GM23338 (cell line): ENCODE measurements around the gene PIAS1. TPM values are rescaled to one million over a fixed set of nuclear protein-coding genes. Genes with fewer than 3 reads are reported as not detected.

Experiments
- ATAC-seq: fragments of 200-7000 bp; cut with Tn5 transposase; 3 replicates; pipeline ENCODE4 v1.9.1; 2020
- DNase-seq: peaks from one replicate; pipeline ENCODE4 v3.0.0-alpha.2; 2015; ENCODE audit warnings: low spot score
- H2AFZ ChIP-seq: fragments of 200-600 bp; sonication (generic); 2 replicates; pipeline ENCODE4 v1.8.0; 2016; ENCODE audit warnings: antibody characterized with exemption, mild to moderate bottlenecking, moderate library complexity
- H3F3A ChIP-seq: fragments of 200-600 bp; sonication (generic); replicated peaks from 2 replicates; pipeline ENCODE4 v1.8.0; 2017; ENCODE audit warnings: antibody characterized with exemption, mixed run types, low read depth
- H3K27ac ChIP-seq: fragments of 200-600 bp; sonication (generic); 2 replicates; pipeline ENCODE4 v1.6.1; 2016; ENCODE audit warnings: low read depth
- H3K27me3 ChIP-seq: fragments of 200-600 bp; sonication (generic); 2 replicates; pipeline ENCODE4 v1.8.0; 2016; ENCODE audit warnings: mild to moderate bottlenecking, mixed run types, moderate library complexity; ENCODE audit not compliant: insufficient read depth
- H3K36me3 ChIP-seq: fragments of 200-600 bp; sonication (generic); 2 replicates; pipeline ENCODE4 v1.8.0; 2016; ENCODE audit warnings: mild to moderate bottlenecking; ENCODE audit not compliant: insufficient read depth
- H3K4me1 ChIP-seq: fragments of 200-600 bp; sonication (generic); 2 replicates; pipeline ENCODE4 v1.8.0; 2016; ENCODE audit warnings: mild to moderate bottlenecking, moderate library complexity; ENCODE audit not compliant: insufficient read depth
- H3K4me2 ChIP-seq: fragments of 200-600 bp; sonication (generic); 2 replicates; pipeline ENCODE4 v1.7.1; 2017; ENCODE audit warnings: mixed run types
- H3K4me3 ChIP-seq: fragments of 200-600 bp; sonication (generic); 2 replicates; pipeline ENCODE4 v1.6.1; 2016; ENCODE audit warnings: mixed run types
- H3K79me2 ChIP-seq: fragments of 200-600 bp; sonication (generic); replicated peaks from 2 replicates; pipeline ENCODE4 v1.8.0; 2017; ENCODE audit warnings: mild to moderate bottlenecking; ENCODE audit not compliant: insufficient read depth
- H3K9me2 ChIP-seq: fragments of 200-600 bp; sonication (generic); 2 replicates; pipeline ENCODE4 v1.8.0; 2017; ENCODE audit not compliant: insufficient read depth
- H4K20me1 ChIP-seq: fragments of 200-600 bp; sonication (generic); replicated peaks from 2 replicates; pipeline ENCODE4 v1.8.0; 2017; ENCODE audit warnings: mild to moderate bottlenecking; ENCODE audit not compliant: insufficient read depth
- H3K27ac Mint-ChIP-seq: 2 replicates; pipeline ENCODE4 v1.8.0; 2020; ENCODE audit warnings: inconsistent platforms, mild to moderate bottlenecking, moderate library complexity, mixed read lengths
- H3K27me3 Mint-ChIP-seq: 3 replicates; pipeline ENCODE4 v1.8.0; 2022; ENCODE audit warnings: low read depth, mild to moderate bottlenecking, moderate library complexity, mixed read lengths, inconsistent platforms; ENCODE audit not compliant: insufficient read depth, poor library complexity
- H3K36me3 Mint-ChIP-seq: 3 replicates; pipeline ENCODE4 v1.8.0; 2021; ENCODE audit warnings: low read depth, mild to moderate bottlenecking, inconsistent platforms, moderate library complexity, mixed read lengths
- H3K4me1 Mint-ChIP-seq: 3 replicates; pipeline ENCODE4 v1.8.0; 2020; ENCODE audit warnings: mild to moderate bottlenecking, inconsistent platforms, mixed read lengths
- H3K4me3 Mint-ChIP-seq: 3 replicates; pipeline ENCODE4 v1.8.0; 2021; ENCODE audit warnings: moderate library complexity, mild to moderate bottlenecking, inconsistent platforms, mixed read lengths
- H3K9me3 Mint-ChIP-seq: 3 replicates; pipeline ENCODE4 v1.8.0; 2020; ENCODE audit warnings: moderate library complexity, mild to moderate bottlenecking, inconsistent platforms, mixed read lengths
- CREB1 ChIP-seq: fragments of 250-450 bp; sonication (Bioruptor Pico); IDR thresholded peaks from 2 replicates; pipeline ENCODE4 v1.5.0; 2020; ENCODE audit warnings: low read depth, mild to moderate bottlenecking, moderate library complexity
- CTCF ChIP-seq, 2 experiments: fragments of 200-600 bp in 1 of 2; sonication (generic) in 1 of 2; conservative IDR thresholded peaks; 2 replicates each; pipeline versions ENCODE4 v1.5.1 to v1.6.1; 2016 to 2017; ENCODE audit warnings: antibody characterized with exemption in 2 of 2, low read depth in 2 of 2, mild to moderate bottlenecking in 2 of 2, moderate library complexity in 1 of 2
- ETS1 ChIP-seq: IDR thresholded peaks from 2 replicates; pipeline ENCODE4 v1.6.1; 2016; ENCODE audit warnings: antibody characterized with exemption
- EZH2 ChIP-seq: fragments of 200-600 bp; sonication (generic); IDR thresholded peaks from one replicate; pipeline ENCODE4 v1.8.0; 2017; ENCODE audit warnings: antibody characterized with exemption, mild to moderate bottlenecking, low read depth; ENCODE audit not compliant: unreplicated experiment
- EZH2phosphoT487 ChIP-seq: fragments of 200-600 bp; sonication (generic); IDR thresholded peaks from one replicate; pipeline ENCODE4 v1.8.1; 2018; ENCODE audit warnings: antibody characterized with exemption; ENCODE audit not compliant: unreplicated experiment
- JUNB ChIP-seq: IDR thresholded peaks from one replicate; pipeline ENCODE4 v1.6.1; 2016; ENCODE audit warnings: antibody characterized with exemption; ENCODE audit not compliant: unreplicated experiment
- NANOG ChIP-seq: IDR thresholded peaks from 2 replicates; pipeline ENCODE4 v1.6.1; 2016; ENCODE audit warnings: antibody characterized with exemption, borderline replicate concordance
- POLR2AphosphoS5 ChIP-seq: IDR thresholded peaks from 2 replicates; pipeline ENCODE4 v1.6.1; 2016; ENCODE audit warnings: antibody characterized with exemption, low read depth
- REST ChIP-seq: IDR thresholded peaks from one replicate; pipeline ENCODE4 v1.6.1; 2018; ENCODE audit warnings: antibody characterized with exemption; ENCODE audit not compliant: unreplicated experiment
- ZNF114 ChIP-seq: fragments of 250-450 bp; sonication (Bioruptor Pico); IDR thresholded peaks from 2 replicates; pipeline ENCODE4 v1.5.0; 2020; ENCODE audit warnings: mild to moderate bottlenecking, moderate library complexity
- ZNF331 ChIP-seq: fragments of 250-450 bp; sonication (Bioruptor Pico); IDR thresholded peaks from 2 replicates; pipeline ENCODE4 v1.5.0; 2020; ENCODE audit warnings: low read depth, mild to moderate bottlenecking, moderate library complexity
- ZNF462 ChIP-seq: fragments of 250-450 bp; sonication (Bioruptor Pico); IDR thresholded peaks from 2 replicates; pipeline ENCODE4 v1.5.0; 2020; ENCODE audit warnings: mild to moderate bottlenecking, moderate library complexity
- polyA plus RNA-seq: library from polyadenylated mRNA; unstranded; fragments of >200 nt; fragmentation: Nextera tagmentation; extraction: Ambion mirVana; gene quantifications from 2 replicates; pipeline ENCODE4 v1.2.1, GENCODE V29; 2016
- total RNA-seq: library from RNA; depleted of rRNA; stranded (reverse); fragments of >200 nt; shearing (Covaris generic); gene quantifications from 2 replicates; pipeline ENCODE4 v1.2.3, GENCODE V29; 2014

Gene PIAS1
- total and polyA plus RNA-seq, 2 experiments from 2014 or later: 30.7 to 32.1 TPM

- no peak for TF ChIP-seq EZH2
- TF ChIP-seq CTCF (conservative IDR thresholded peaks at IDR 0.05; ENCODE audit: low read depth in 2 of 2): no peak
- no peak for TF ChIP-seq ZNF114
- TF ChIP-seq ZNF462 (CRISPR knock-in tag): no peak
- TF ChIP-seq NANOG: no peak
- no peak for TF ChIP-seq ZNF331 (CRISPR knock-in tag)
- no peak for TF ChIP-seq JUNB
- TF ChIP-seq CREB1 (CRISPR knock-in tag): no peak
- TF ChIP-seq REST: no peak
- TF ChIP-seq EZH2phosphoT487: no peak
- no peak for TF ChIP-seq ETS1
- TF ChIP-seq POLR2AphosphoS5: no peak
- no peak for ATAC-seq
- peaks cover 52% of the 10 kb centered on the region for H3K36me3 Mint-ChIP-seq
- H3K9me3 Mint-ChIP-seq: peaks cover 25% of the 10 kb centered on the region
- H3K4me1 Mint-ChIP-seq: no peaks in the 10 kb centered on the region
- H3K27me3 Mint-ChIP-seq: no peaks in the 10 kb centered on the region
- Histone ChIP-seq H3K4me2 (no peak overlapping the region), H3K27me3 (no peaks in the 10 kb centered on the region), H3K79me2 (peaks cover 57% of the 10 kb centered on the region), H3K9me2 (no peaks in the 10 kb centered on the region), H2AFZ (no peak overlapping the region), H3K4me3 (no peak overlapping the region), H4K20me1 (no peaks in the 10 kb centered on the region), H3F3A (no peaks in the 10 kb centered on the region), H3K27ac (no peak overlapping the region), H3K4me1 (no peaks in the 10 kb centered on the region), H3K36me3 (no peaks in the 10 kb centered on the region)
- DNase-seq: no peak
- no peak overlapping the region for H3K27ac Mint-ChIP-seq
- no peak overlapping the region for H3K4me3 Mint-ChIP-seq
Measured at GRCh38 chr15:68100194-68100593, 46.1 kb downstream of the PIAS1 start.
